GM19372 (cell line): ENCODE measurements around the gene KCNH1.

ENCODE experiments used
- ATAC-seq: cut with Tn5 transposase; IDR thresholded peaks from one replicate; pipeline ENCODE4 v1.9.1; 2021; ENCODE audit warnings: mild to moderate bottlenecking, low read depth, moderate library complexity; ENCODE audit not compliant: unreplicated experiment

KCNH1 gene

GRCh38 chr1:210773450-210773849 is 360.5 kb downstream of the KCNH1 start:
- no peak for ATAC-seq

DNA sequence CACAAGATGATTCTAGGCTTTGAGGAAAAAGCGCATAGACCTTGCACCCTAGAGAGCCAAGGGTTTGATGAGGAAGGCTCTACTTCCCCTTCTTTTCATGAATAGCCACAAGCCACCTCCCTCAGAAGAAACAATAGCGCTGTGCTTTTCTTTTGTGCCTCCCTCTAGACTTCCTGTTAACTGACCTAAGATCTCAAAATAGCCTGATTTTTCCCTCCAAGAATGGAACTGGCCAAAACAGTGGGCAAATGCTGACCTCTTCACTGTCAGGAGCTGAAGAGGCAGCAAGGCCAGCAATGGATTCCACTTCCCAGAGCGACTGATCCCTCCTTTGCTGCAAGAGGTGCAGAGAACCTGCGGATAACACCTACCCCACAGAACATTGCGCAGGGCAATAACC is 362.8 kb downstream of the KCNH1 start:
- ATAC-seq, result no peak

GRCh38 chr1:210770396-210770984 is 363.5 kb downstream of the KCNH1 start:
- ATAC-seq, result no peak

- no peak for ATAC-seq
Measured at GRCh38 chr1:210769473-210769872, 364.5 kb downstream of the KCNH1 start.

DNA sequence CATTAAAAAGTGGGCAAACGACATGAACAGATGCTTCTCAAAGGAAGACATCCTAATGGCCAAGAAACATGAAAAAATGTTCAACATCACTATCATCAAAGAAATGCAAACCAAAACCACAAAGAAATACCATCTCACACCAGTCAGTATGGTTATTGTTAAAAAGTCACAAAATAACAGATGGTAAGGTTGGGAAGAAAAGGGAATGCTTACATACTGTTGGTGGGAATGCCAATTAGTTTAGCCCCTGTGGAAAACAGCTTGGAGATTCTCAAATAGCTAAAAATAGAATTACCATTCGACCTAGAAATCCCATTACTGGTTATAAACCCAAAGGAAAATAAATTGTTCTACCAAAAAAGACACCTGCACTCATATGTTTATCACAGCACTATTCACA is 369.4 kb downstream of the KCNH1 start:
- no peak for ATAC-seq

DNA sequence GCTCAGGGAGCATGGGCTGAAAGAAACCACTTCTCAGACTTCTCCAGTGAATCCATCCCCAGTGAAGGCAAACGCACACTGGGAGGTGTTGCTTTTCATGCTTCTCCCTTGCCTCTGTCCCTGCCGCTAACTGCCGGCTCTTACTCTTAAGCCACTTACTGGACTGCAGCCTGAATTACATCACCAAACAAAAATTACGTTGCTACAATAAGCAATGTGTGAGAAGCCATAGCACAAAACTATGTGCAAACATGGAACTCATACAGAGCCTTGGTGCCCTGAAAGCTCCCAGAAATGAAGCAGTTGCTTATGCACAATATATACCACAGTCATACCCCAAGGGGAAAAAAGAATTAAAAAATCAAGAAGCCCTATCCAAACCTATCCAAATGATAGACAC is 375.2 kb downstream of the KCNH1 start:
- no peak for ATAC-seq

DNA sequence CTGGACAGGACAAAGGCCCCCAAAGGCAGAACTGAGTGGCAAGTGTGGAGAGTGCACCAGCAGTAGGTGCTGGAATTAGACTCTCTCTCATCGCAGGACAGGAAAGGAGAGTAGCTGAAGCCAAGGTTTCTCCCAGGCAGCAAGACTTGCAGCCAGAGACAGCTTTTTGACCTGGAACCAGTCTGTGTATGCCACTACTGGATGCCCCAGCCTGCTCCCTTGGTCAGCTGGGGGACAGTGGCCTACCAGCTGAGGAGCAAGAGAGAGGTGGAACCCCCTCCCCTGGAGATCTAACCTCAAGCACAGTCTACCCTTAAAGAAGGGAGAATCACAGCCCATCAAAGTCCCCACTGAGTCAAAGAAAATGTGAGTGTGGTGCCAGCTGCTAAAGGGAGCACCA is 375.7 kb downstream of the KCNH1 start:
- ATAC-seq, result no peak

DNA sequence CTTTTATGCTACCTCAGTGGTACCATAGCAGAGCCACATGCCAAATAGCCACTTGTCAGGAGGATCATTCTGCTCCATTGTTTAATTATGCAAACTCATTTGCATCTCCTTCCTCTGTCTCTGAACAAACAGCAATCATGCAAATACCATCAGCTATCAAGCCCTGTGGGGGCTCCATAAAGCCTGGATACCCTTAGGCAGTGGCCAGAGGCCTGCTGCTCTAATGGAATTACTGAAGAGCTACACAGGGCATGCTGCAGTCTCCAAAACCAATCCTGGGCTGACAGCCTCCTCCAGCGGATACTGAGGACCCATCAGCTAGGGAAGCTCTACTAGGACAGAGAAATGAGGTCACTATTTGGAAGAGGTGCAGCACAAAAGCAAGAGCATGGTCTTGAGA is 376.3 kb downstream of the KCNH1 start:
- no peak for ATAC-seq

DNA sequence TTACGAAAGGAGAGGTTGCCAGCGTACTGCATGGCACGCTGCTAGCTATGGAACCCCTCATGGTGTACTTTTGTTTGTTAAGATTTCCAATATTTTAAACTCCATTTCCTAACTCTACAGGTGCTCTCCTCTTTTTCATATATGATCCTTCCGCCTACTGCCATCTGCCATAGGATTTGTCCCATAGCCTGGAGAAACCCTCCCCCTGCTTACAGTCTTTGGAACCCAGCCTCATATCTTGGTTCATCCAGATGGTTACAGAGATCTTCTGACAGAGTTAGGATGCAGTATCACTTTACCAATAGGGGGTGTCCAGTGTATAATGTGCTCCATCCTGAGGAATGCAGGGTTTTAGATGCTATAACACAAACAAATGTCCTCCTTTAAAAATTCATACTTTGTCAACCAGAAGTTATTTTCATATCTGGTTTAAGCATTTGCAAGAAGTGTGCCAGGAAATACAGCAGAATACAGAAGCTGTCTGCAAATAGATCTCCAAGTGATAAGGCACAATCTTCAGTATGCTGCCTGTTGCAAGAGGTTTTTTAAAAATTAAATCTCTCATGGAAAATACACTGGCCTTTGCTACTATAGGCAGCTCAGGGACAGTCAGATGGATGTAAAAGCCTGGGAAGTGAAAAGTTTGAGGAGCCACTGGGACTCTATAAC is 377.8 kb downstream of the KCNH1 start:
- ATAC-seq, result no peak

DNA sequence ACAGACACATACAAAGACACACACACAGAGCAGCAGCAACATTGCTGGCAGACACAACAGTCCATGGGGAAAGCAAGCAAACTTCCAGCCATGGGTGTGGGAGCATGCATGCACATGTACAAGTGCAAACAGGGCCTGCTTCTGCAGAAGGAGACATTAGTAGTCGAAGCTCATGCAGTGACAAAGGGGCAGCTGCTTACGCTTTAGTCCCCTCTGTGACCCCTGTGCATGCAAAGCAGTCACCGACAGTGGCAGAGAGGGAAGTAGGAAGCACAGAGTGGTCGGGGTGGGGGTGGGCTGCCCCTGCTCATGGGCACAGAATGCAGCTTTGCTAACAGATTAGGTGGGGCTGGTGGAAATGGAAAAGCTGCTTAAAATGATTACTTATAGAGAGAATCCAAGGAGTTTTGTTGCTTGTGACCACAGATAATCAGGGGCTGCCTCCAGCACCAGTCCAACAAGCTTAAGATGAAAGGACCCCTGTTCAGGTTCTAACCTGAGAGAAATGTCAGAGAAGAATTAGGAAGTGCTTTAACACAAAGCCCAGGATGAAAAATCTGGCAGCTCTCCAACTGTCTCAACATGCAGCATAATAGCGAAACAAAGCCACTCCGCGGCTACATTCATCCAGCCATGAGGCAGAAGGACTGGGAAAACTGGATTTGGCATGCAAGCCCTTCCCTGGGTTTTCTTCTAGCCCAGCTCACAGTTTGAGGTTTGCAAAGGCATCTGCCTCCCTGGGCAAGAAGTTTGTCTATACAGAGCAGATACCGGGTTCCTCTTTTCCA is 378.9 kb downstream of the KCNH1 start:
- ATAC-seq, result no peak

DNA sequence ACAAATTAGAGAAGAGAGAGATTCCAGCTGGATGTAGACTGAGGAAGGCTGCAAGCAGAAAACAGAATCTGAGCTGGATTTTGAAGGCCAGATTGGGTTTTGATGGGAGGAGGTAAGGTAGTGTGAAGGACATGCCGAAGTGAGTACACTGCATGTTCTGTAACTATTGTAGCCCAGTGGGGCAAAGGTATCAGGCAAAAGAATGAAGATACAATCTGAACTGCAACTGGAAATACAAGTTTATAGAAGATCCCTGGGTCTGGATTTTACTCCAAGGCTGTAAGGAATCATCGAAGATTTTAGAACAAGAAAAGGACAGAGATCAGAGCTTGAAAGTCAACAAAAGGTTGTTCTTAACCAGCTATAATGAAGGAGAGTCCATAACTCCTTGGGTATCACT is 382.0 kb downstream of the KCNH1 start:
- ATAC-seq, result no peak

DNA sequence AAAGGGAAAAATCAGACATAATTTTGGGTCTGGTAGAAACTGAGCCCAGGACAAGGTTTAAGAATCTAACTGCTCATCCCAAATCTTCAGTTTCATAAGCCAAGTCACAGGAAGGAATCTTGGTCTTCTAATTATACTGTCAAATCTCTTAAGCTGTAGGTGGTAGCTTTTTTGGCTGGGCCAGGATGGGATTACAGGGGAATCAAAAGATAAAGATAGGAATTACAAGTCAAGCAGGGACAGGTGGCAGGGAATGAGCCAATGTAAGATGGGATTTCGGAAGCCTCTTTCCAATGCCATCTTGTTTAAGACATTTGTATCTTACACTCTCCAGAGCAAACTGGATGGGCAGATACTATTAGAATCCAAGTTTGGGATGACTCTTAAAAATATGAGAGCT is 383.5 kb downstream of the KCNH1 start:
- no peak for ATAC-seq

- no peak for ATAC-seq
Measured at GRCh38 chr1:210748796-210749195, 385.2 kb downstream of the KCNH1 start.

GRCh38 chr1:210747890-210748289 is 386.1 kb downstream of the KCNH1 start:
- no peak for ATAC-seq

GRCh38 chr1:210747112-210747511 is 386.8 kb downstream of the KCNH1 start:
- no peak for ATAC-seq

GRCh38 chr1:210746024-210746731 is 387.8 kb downstream of the KCNH1 start:
- no peak for ATAC-seq

- ATAC-seq, result no peak
Measured at GRCh38 chr1:210743038-210743437, 390.9 kb downstream of the KCNH1 start.

DNA sequence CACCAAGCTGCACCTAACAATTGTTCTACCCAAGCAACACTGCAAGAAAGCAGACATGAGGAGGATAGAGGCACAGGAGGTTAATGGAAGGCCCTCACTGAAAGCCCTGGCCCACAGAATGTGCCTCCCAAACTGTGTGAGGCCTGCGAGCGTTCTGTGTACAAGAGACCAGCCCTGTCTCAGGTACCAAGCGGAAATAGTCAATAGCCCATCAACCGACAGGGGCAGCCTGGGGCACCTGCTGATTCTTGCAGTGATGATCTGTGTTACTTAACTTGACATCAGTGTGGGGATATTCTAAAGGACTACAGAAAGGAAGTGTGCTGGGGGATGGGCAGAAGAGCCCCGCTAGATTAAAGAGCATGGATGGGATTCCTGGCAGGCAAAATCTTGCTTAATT is 392.4 kb downstream of the KCNH1 start:
- ATAC-seq, result no peak

GRCh38 chr1:210739627-210740026 is 394.3 kb downstream of the KCNH1 start:
- ATAC-seq, result no peak

DNA sequence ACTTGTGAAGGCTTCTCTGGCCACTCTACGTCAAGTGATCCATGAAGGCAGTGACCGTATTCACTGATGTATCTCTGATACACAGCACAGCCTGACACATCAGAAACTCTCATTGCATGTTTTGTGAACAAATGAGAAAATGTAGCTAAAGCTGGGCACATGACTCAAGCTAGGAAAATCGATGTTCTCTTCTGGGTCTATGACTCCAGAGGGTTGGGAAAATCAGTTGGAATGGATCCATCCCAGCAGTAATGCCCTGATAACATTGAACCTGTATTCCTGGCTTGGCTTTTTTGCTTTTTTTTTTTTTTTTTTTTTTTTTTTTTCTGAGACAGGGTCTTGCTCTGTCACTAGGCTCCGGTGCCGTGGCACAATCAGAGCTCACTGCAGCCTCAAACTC is 395.7 kb downstream of the KCNH1 start:
- no peak for ATAC-seq

DNA sequence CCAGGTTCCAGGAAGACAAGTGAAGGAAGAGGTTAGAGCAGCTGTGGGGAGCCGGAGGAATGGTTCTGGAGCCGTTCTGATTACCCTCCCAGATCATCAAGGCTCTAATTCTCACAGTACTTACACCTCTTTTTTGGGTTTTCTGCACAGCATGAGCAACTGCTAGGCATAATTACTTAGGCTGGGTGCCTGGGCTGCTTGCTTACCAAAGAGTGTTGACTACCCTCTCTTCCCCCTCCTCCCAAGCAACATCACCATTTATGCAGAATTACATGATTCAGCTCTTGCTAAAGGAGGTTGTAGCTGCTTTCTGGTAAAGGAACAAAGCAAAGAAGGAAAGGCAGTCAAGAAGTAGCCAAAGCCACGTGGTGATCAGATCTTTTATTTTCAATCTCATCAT is 397.2 kb downstream of the KCNH1 start:
- no peak for ATAC-seq
